ENCODE measurements around the gene RAB44. TPM values are rescaled to one million over a fixed set of nuclear protein-coding genes. Genes with fewer than 3 reads are reported as not detected.
A peak's percentile ranks its signal among the peaks of the same experiment; 100 is the strongest.

Gene RAB44
- total RNA-seq, 1 donor from 2014 or later = under 0.01 TPM

GRCh38 chr6:36724514-36725390, 27.1 kb downstream of the RAB44 start:
- Histone ChIP-seq H3K36me3 (ENCODE audit: control insufficient read depth, insufficient read depth, low read length) (no peaks in the 10 kb centered on the region), H3K27me3 (ENCODE audit: control insufficient read depth, insufficient read depth, low read length) (no peaks in the 10 kb centered on the region), H3K4me3 (ENCODE audit: low read depth, low read length) (no peak overlapping the region)
- FAIRE-seq = no peak
- peak; percentile 76 for TF ChIP-seq CTCF (IDR thresholded peaks at IDR 0.05; ENCODE audit: insufficient read depth, low read length, severe bottlenecking)
- DNase-seq (ENCODE audit: low read depth) = peak; percentile 68

- Histone ChIP-seq H3K36me3 (ENCODE audit: control insufficient read depth, insufficient read depth, low read length) (no peaks in the 10 kb centered on the region), H3K4me3 (ENCODE audit: low read depth, low read length) (no peak overlapping the region), H3K27me3 (ENCODE audit: control insufficient read depth, insufficient read depth, low read length) (no peaks in the 10 kb centered on the region)
- no peak for FAIRE-seq
- DNase-seq (ENCODE audit: low read depth) = no peak
- TF ChIP-seq CTCF (IDR thresholded peaks at IDR 0.05; ENCODE audit: insufficient read depth, low read length, severe bottlenecking) = no peak
Observed at GRCh38 chr6:36725581-36725980, 28.0 kb downstream of the RAB44 start.

GRCh38 chr6:36727505-36728021, 29.9 kb downstream of the RAB44 start:
- DNase-seq (ENCODE audit: low read depth) = peak; percentile 39
- Histone ChIP-seq H3K4me3 (ENCODE audit: low read depth, low read length) (no peak overlapping the region), H3K36me3 (ENCODE audit: control insufficient read depth, insufficient read depth, low read length) (no peaks in the 10 kb centered on the region), H3K27me3 (ENCODE audit: control insufficient read depth, insufficient read depth, low read length) (no peaks in the 10 kb centered on the region)
- no peak for TF ChIP-seq CTCF (IDR thresholded peaks at IDR 0.05; ENCODE audit: insufficient read depth, low read length, severe bottlenecking)
- no peak for FAIRE-seq

GRCh38 chr6:36728289-36729160, 30.9 kb downstream of the RAB44 start:
- H3K4me3 ChIP-seq (ENCODE audit: low read depth, low read length) = no peak overlapping the region
- no peaks in the 10 kb centered on the region for H3K27me3 ChIP-seq (ENCODE audit: control insufficient read depth, insufficient read depth, low read length)
- FAIRE-seq (no peak), DNase-seq (ENCODE audit: low read depth) (no peak)
- H3K36me3 ChIP-seq (ENCODE audit: control insufficient read depth, insufficient read depth, low read length) = no peaks in the 10 kb centered on the region
- TF ChIP-seq CTCF (IDR thresholded peaks at IDR 0.05; ENCODE audit: insufficient read depth, low read length, severe bottlenecking) = no peak

- H3K27me3 ChIP-seq (ENCODE audit: control insufficient read depth, insufficient read depth, low read length) = no peaks in the 10 kb centered on the region
- no peak for TF ChIP-seq CTCF (IDR thresholded peaks at IDR 0.05; ENCODE audit: insufficient read depth, low read length, severe bottlenecking)
- H3K36me3 ChIP-seq (ENCODE audit: control insufficient read depth, insufficient read depth, low read length) = no peaks in the 10 kb centered on the region
- DNase-seq (ENCODE audit: low read depth) (no peak), FAIRE-seq (no peak)
- H3K4me3 ChIP-seq (ENCODE audit: low read depth, low read length) = no peak overlapping the region
Observed at GRCh38 chr6:36729161-36729524, 31.5 kb downstream of the RAB44 start.
